Fibroblast of villous mesenchyme (primary cell): ENCODE results near the gene TAS2R38. TPM values are rescaled to one million over a fixed set of nuclear protein-coding genes. Genes with fewer than 3 reads are reported as not detected.

ENCODE experiments used
- DNase-seq: peaks from one replicate; pipeline ENCODE4 v3.0.0-alpha.2; 2010; ENCODE audit warnings: low read depth
- H3K4me3 ChIP-seq: 2 replicates; pipeline ENCODE4 v1.5.1; 2011; ENCODE audit warnings: low read depth, mild to moderate bottlenecking, low read length
- total RNA-seq: library from RNA; depleted of rRNA; stranded (reverse); fragments of >200 nt; gene quantifications from 2 replicates; pipeline ENCODE4 v1.2.3, GENCODE V29; 2012
- TF ChIP-seq, protein P1 (sequence below): IDR thresholded peaks from 2 replicates; pipeline ENCODE4 v1.5.1; 2012; ENCODE audit warnings: low read depth, mild to moderate bottlenecking, low read length; ENCODE audit not compliant: insufficient read depth

Gene TAS2R38
- total RNA-seq: not detected in 2 replicates

DNA sequence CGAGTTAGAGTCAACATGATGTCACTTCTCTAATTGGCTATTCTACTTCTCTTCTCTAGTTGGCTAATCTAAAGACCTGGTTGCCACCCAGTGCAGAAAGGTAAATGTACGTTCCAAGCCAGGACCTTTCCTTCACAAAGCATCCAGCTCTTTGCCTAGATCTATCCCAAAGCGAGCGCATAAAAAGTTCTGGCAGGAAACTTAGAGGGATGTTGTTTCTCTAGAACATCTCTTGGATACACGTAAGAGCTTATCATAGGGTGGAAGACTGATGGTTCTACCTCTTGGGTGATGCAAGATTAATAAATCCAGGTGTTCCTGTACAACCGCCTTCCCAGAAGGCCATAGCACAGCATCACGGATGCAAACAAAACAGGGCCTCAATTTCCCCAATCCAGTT lies at the start of gene TAS2R38:
Gene TAS2R38, minus strand, starts transcription at position 101 of the 400 bp plus-strand sequence. Its CDS starts 84 bp downstream, at position 17.
- TF ChIP-seq, protein P1, sequence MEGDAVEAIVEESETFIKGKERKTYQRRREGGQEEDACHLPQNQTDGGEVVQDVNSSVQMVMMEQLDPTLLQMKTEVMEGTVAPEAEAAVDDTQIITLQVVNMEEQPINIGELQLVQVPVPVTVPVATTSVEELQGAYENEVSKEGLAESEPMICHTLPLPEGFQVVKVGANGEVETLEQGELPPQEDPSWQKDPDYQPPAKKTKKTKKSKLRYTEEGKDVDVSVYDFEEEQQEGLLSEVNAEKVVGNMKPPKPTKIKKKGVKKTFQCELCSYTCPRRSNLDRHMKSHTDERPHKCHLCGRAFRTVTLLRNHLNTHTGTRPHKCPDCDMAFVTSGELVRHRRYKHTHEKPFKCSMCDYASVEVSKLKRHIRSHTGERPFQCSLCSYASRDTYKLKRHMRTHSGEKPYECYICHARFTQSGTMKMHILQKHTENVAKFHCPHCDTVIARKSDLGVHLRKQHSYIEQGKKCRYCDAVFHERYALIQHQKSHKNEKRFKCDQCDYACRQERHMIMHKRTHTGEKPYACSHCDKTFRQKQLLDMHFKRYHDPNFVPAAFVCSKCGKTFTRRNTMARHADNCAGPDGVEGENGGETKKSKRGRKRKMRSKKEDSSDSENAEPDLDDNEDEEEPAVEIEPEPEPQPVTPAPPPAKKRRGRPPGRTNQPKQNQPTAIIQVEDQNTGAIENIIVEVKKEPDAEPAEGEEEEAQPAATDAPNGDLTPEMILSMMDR: no peak
- DNase-seq: no peak

DNA sequence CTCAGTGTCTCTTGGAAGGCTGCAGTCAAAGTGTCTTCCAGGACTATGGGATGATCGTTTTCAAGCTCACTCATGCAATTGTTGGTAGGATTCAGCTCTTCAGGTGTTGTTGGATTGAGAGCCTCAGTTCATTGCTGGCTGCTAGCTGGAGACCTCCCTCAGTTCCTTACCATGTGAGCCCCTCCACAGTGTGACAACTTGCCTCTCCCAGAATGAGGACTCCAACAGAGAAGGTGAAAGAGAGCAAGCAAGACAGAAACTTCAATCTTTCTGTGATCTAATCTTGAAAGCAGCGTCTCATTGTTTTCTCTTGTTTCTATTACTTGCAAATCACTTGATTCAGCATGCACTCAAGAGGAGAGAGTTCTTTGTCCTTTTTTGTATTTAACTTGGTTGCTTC lies 44.6 kb upstream of the TAS2R38 start:
- TF ChIP-seq, protein P1: no peak
- H3K4me3 ChIP-seq: no peak overlapping the region

More for the DNA sequence above, at the start of gene TAS2R38:
- no peak within 1 kb of the TSS for H3K4me3 ChIP-seq

DNA sequence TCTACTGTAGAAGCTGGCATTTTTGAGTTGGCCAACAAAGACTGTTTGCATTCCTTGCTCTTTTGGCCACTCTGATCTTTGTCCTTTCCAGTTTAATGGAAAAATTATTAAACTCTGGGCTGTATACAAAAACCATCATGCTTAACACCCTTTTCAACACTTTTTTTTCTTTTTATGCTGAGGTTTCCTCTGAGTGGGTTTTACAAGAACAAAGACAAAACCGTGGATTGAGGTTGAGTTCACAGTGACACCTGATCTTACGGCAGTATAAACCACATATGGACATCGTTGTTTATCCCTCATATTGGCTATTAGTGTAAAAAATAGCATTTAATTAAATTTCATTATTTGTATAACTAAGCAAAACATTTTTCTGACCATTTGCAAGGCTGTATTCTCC lies 43.9 kb upstream of the TAS2R38 start:
- no peak for DNase-seq
- H3K4me3 ChIP-seq: no peak overlapping the region
- TF ChIP-seq, protein P1: no peak

More for the DNA sequence above, 44.6 kb upstream of the TAS2R38 start:
- no peak for DNase-seq

DNA sequence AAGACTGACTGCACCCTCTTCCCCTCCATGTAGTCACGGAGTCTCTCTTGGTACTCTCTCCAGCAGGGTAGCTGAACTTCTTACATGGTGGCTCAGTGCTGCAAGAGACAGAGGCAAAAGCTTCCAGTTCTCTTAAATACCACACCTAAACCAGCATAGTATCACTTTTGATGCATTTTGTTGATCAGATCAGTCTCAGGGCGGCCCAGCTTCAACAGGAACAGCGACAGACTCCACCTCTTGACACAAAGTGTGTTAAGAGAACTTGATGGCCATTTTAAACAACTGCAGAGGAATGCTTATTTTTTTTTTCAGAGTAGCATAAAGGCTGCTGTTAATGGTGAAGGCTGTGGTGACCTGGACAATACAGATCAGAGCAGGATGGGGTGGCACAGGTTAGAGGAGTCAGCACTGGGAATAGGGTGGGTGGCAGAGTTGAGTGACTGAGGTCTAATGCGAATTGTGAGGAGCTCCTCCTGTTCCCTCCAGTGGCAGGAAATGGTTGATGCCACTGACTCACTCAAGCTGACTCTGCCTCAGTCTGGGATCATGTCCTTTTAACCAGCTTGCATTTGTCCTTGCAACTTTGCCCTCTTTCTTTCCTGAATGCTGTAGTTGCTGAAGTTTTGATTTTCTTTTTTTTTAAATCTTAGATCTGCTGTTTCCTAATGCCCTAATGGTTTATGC lies 39.4 kb upstream of the TAS2R38 start:
- TF ChIP-seq, protein P1: no peak
- no peak overlapping the region for H3K4me3 ChIP-seq
- no peak for DNase-seq

DNA sequence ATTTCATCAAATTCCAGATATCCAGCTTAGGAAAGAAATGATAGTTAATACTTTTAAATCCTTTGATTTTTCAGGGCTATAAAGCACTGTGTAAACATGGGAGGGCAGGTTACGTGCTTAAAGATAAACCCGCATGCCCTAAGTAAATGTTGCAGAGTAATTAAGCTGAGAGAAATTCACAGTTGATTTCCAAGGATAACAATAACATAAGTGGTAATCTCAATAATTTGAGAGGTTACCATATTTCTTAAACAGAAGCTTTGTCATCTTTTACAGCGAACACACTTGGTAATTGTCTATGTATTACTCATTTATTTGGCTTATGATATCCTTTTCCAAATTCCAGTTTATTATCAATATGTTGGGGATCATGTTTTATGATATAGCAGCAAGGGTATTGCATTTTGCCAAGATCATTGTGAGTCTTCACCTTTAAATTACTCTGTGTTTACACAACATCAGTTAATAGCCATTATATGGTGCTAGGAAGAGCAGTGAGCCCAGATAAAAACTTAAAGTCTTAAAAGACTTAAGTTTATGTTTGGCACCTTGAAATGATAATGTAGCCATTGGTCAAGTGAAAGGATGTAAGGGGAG lies 37.5 kb upstream of the TAS2R38 start:
- TF ChIP-seq, protein P1: no peak
- no peak for DNase-seq

DNA sequence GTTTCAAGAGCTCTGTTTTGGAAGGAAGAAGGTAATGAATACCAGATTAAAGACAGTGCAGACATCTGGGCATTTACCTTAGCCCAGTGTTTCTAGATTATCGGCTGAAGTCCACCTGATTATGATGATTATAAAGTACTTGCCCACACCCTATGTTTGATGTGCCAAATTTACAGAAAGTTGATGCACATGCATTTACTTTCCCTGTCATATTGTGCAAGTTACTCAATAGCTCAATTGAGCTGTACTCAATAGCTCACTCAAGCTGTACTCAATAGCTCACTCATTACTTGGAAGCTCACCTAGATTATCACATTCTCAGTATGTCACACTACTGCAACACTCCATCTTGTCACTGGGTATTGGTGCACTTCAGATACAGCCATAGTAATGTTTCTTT lies 35.6 kb upstream of the TAS2R38 start:
- no peak for DNase-seq
- no peak overlapping the region for H3K4me3 ChIP-seq
- TF ChIP-seq, protein P1: no peak

More for the DNA sequence above, 37.5 kb upstream of the TAS2R38 start:
- no peak overlapping the region for H3K4me3 ChIP-seq

DNA sequence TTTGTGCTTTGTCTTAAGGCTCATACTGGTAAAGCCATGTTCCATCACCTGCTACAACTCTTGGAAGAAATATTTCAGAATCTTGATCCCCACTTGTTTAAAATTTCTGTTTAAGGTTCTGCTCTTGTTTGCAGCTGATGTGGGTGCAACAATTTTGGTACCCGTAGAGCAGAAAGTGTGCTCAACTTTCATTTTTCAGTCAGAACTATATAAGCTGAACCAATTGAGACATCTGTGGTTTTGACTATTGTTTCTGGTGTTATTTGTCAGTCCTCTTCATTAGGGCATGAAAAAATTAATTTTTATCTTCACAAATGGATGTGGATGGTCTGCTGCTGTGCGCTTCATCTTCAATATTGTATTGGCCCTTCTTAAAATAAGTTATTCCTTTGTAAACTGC lies 33.0 kb upstream of the TAS2R38 start:
- TF ChIP-seq, protein P1: no peak
- DNase-seq: no peak
- H3K4me3 ChIP-seq: no peak overlapping the region
